Activated CD4-positive, alpha-beta T cell treated with anti-CD3 and anti-CD28 coated beads, Interleukin-2, amount 50 U/mL, for 1 hour (primary cell): ENCODE results near the gene PPP6R2.
"Not testable (repeated sequence)": the region's sequence is repeated elsewhere in the genome, so short reads cannot be mapped to it uniquely, and the experiment has no call there.

Experiments used
- DNase-seq: peaks from one replicate; pipeline ENCODE4 v3.0.0-alpha.2; 2020

Gene PPP6R2

DNA sequence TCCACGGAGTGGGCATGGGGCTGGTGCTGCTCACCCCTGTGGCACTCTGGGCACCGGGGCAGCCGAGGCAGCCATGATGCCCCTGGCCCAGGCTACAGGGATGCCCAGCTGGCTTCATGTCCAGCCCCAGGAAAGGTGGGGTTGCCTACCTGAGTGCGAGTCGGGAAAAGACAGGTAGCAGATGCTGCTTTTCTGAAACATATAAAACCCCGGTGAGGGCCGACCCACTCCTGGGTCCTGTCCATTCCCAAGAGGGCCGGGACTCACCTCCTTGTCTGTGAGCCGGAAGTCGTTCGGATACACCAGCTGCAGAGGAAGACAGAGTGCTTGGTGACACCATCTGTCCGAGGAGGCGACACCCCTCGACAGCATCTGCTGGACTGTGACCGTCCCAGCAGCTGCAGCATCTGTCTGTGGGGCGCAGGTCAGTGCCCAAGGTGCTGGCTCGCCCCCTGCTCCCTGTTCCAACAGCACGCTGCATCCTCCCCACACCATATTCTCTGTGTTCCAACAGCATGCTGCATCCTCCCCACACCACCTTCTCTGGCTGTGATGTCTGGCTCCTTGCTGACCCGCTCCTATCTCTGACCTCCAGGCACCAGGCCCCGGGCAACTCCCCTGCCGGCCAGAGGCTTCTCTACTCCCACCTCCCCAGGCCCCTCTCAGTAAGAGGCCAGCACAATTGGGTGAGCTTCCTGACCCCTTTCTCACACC is 24.3 kb upstream of the PPP6R2 start:
- no peak for DNase-seq

DNA sequence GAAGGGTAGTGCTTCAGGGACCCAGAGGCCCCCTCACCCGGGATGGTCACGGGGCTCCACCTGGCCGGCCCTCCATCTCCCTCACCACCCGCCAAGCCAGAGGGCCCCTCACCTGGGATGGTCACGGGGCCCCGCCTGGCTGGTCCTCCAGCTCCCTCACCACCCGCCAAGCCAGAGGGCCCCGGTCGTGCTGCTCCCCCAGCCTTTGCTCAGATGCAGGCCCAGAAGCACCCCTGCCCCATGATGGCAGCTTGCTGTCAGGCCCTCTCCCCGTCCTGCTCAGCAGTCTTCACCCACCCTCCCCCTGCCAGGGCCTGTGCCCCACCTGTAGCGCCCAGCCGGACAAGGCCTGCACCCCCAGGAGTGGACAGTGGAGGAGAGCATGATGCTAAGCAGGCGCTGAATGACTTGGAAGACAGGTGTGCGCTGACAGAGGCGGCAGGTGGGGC is 23.6 kb upstream of the PPP6R2 start:
- no peak for DNase-seq

DNA sequence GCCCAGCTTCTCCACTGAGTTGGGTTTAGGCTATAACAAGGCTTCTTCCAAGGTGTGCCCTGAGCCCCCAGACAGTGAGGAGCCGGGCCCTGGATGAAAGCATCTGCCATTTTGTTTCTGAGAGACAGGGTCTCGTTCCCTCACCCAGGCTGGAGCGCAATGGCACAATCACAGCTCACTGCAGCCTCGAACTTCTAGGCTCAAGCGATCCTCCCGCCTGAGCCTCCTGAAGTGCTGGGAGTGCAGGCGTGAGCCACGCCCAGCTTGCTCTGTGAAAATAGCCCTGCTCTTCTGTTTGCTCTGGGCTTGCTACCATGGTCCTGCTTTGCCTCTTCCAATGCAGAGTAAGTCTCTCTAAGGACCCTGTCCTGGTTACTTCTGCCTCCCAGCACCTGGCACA is 23.0 kb upstream of the PPP6R2 start:
- DNase-seq: no peak

GRCh38 chr22:50320671-50321325 is 22.3 kb upstream of the PPP6R2 start:
- DNase-seq: no peak

DNA sequence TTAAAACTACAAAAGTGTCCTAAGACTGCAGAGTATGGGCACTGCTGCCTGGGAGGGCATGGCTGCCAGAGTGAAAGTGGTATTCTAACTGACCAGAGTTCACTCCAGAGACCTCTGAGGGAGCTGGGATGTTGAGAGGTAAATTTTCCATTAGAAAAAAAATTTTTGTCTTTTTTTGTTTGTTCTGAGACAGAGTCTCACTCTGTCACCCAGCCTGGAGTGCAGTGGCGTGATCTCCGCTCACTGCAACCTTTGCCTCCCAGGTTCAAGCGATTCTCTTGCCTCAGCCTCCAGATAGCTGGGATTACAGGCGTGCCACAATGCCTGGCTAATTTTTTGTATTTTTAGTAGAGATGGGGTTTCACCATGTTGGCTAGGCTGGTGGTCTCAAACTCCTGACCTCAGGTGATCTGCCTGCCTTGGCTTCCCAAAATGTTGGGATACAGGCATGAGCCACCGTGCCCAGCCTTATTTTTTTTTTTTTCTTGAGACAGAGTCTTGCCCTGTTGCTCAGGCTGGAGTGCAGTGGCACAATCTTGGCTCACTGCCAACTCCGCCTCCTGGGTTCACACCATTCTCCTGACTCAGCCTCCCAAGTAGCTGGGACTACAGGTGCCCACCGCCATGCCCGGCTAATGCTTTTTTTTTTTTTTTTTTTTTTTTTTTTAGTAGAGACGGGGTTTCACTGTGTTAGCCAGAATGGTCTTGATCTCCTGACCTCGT is 20.6 kb upstream of the PPP6R2 start:
- DNase-seq: not testable (repeated sequence)

- DNase-seq: no peak
These were observed 19.2 kb upstream of the PPP6R2 start for GRCh38 chr22:50323900-50324299.

- DNase-seq: no peak
These were observed 17.5 kb upstream of the PPP6R2 start for GRCh38 chr22:50325444-50326224.

- no peak for DNase-seq
These were observed 16.7 kb upstream of the PPP6R2 start for GRCh38 chr22:50326225-50326955.

DNA sequence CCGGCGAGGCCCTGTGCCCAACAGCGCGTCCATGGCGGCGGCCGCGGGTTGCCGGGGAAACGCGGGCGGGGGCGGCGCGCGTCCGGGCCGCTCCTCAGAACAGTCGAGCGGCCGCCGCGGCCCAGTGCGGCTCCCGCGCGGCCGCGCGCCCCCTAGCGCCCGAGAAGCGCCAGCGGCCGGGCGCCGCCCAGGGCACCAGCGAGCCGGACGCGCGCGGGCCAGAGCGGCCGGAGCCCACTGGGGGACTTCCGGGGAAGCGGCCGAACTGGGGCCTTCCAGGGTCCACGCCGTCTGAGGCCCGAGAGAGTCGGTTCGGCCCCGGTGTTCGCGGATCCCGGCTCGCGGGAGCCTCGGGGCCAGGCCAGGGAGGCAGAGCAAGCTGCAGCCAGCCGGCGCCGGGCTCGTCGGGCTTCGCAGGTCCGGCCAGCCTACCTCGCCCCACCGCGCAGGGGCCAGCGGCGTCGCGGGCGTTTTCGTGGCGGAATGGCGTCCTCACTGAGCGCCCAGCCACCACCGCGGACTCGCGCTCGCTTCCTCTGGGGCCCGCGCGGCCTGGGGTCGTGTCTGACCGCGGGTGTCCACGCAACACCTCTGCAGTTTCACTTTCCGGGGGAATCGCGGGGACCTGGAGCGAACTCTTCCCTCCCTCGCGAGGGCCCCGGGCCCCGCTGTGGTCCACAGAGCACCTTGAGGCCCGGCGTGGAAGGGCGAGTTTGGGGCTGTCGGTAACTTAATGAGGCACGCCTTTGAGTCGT is 16.0 kb upstream of the PPP6R2 start, which contains the start of gene DENND6B:
Gene DENND6B, minus strand, starts transcription at position 57 of the 755 bp plus-strand sequence. Its CDS starts 24 bp downstream, at position 33.
- DNase-seq: peak; percentile 56

DNA sequence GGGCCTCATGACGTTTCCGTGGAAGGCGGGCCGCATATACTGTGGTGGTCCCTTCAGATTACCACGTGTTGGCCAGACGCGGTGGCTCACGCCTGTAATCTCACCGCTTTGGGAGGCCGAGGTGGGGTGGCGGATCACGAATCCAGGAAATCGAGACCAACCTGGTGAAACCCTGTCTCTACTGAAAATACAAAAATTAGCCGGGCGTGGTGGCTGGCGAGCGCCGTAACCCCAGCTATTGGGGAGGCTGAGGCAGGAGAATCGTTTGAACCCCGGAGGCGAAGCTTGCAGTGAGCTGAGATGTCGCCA is 15.5 kb upstream of the PPP6R2 start:
- no peak for DNase-seq

- no peak for DNase-seq
These were observed 13.9 kb upstream of the PPP6R2 start for GRCh38 chr22:50329236-50329635.

DNA sequence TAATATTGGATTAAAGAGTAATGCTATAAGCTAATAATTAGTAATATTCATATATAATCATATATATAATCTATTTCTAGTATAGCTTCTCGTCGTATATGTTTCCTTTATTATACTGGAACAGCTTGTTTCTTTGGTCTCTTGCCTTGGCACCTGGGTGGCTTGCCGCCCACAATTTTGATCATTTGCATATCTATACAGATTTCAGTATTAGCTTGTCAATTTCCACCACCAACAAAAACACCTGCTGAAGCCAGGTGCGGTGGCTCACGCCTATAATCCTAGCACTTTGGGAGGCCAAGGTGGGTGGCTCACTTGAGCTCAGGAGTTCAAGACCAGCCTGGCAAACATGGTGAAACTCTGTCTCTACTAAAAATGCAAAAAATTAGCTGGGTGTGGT is 8.7 kb upstream of the PPP6R2 start:
- not testable (repeated sequence) for DNase-seq

DNA sequence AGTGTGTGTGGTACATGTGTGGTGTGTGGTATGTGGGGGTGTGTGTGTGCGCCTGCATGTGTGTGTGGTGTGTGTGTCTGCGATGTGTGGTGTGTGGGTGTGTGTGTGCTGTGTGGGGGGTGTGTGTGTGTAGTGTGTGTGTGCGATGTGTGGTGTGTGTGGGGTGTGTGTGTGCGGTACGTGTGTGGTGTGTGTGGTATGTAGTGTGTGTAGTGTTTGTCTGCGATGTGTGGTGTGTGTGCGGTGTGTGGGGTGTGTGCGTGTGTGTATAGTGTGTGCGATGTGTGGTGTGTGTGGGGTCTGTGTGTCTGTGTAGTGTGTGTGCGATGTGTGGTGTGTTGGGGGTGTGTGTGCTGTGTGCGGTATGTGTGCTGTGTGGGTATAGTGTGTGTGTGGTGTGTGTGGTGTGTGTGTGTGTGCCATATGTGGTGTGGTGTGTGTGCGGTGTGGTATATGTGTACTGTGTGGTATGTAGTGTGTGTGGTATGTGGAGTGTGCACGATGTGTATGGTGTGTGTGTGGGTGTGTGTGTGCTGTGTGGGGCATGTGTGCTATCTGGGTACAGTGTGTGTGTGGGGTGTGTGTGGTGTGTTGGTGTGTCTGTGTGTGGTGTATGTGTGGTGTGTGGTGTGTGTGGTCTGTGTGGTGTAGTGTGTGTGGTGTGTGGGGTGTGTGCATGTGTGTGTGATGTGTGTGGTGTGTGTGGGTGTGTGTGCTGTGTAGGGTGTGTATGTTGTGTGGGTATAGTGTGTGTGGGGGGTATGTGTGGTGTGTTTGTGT is 5.7 kb upstream of the PPP6R2 start:
- no peak for DNase-seq

GRCh38 chr22:50338042-50338573 is 5.0 kb upstream of the PPP6R2 start:
- no peak for DNase-seq

- no peak for DNase-seq
These were observed 4.2 kb upstream of the PPP6R2 start for GRCh38 chr22:50338860-50339462.

- no peak for DNase-seq
These were observed 2.9 kb upstream of the PPP6R2 start for GRCh38 chr22:50339945-50340879.

- peak; percentile 89 for DNase-seq
These were observed 1.0 kb upstream of the PPP6R2 start for GRCh38 chr22:50341977-50342650.

DNA sequence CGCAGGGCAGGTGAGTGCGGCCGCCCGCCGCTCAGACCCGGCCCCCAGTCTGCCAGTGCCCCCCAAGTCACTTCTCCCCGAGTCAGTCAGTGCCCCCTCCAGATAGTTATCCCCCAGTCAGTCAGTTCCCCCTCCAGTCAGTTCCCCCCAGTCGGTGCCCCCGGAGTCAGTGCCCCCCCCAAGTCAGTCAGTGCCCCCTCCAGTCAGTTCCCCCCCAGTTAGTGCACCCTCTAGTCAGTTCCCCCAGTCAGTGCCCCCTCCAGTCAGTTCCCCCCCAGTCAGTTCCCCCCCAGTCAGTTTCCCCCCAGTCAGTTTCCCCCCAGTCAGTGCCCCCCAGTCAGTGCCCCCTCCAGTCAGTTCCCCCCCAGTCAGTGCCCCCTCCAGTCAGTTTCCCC is 411 bp downstream of the PPP6R2 start:
- no peak for DNase-seq
